ENCODE measurements around the gene NKX1-1.

NKX1-1 gene

DNA sequence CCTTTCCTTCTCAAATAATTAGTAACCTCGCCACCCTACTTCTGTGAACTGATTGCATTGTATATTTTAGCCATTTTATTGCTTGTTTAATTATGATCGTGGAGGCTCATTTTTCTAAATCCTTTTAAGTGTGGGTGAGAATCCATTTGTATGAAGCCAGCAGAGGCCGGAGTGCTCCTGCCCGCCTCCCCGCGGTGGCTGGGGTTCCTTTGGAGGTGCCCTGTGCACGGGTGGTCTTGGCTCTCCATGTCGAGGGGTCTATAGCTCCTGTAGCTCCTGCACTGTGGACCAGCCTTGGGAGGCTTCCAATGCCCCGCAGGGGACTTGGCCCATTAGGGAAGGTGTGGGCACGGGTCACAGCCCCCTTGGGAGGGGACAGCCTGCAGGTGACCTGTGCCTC, 44.2 kb downstream of the NKX1-1 start:
- H3K36me3 ChIP-seq (ENCODE audit: control insufficient read depth in 2 of 2, insufficient read depth in 2 of 2, low read length in 2 of 2) = peaks cover 7 to 12% of the 10 kb centered on the region in 2 donors
- H3K27ac ChIP-seq (ENCODE audit: low read length) = no peak overlapping the region
- H3K4me3 ChIP-seq (ENCODE audit: low read length in 2 of 2) = no peak overlapping the region
- H3K9me3 ChIP-seq (ENCODE audit: control insufficient read depth in 2 of 2, low read length in 2 of 2) = no peaks in the 10 kb centered on the region
- peaks cover 6% of the 10 kb centered on the region for H3K4me1 ChIP-seq (ENCODE audit: control insufficient read depth, insufficient read depth, low read length)
- H3K27me3 ChIP-seq (ENCODE audit: control insufficient read depth in 1 of 2, insufficient read depth in 2 of 2, low read length in 2 of 2) = no peaks in the 10 kb centered on the region
- H3K9ac ChIP-seq (ENCODE audit: low read length in 2 of 2) = no peak overlapping the region

DNA sequence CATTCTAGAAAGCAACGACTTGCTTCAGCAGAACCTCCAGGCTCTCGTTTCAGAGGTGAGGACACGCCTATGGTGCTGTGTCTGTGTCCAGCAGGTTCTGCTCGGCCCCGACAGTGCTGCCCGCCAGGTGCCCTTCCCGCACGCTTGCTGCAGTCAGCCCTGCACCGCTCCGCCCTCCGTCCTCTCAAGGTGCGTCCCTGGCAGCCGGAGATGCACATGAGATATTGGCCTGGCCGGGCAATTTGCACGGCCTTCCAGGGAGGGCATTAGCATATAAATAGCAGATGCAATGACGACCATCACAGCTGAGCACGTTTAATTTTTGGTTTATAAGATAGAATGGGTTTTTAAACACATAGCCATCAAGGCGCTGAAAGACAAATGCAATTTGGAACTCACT, 44.8 kb downstream of the NKX1-1 start:
- Histone ChIP-seq H3K4me3 (ENCODE audit: low read length in 2 of 2) (no peak overlapping the region), H3K9ac (ENCODE audit: low read length in 2 of 2) (no peak overlapping the region), H3K36me3 (ENCODE audit: control insufficient read depth in 2 of 2, insufficient read depth in 2 of 2, low read length in 2 of 2) (peaks cover 4 to 10% of the 10 kb centered on the region in 2 donors), H3K9me3 (ENCODE audit: control insufficient read depth in 2 of 2, low read length in 2 of 2) (no peaks in the 10 kb centered on the region), H3K27me3 (ENCODE audit: control insufficient read depth in 1 of 2, insufficient read depth in 2 of 2, low read length in 2 of 2) (no peaks in the 10 kb centered on the region), H3K4me1 (ENCODE audit: control insufficient read depth, insufficient read depth, low read length) (peaks cover 6% of the 10 kb centered on the region), H3K27ac (ENCODE audit: low read length) (no peak overlapping the region)

DNA sequence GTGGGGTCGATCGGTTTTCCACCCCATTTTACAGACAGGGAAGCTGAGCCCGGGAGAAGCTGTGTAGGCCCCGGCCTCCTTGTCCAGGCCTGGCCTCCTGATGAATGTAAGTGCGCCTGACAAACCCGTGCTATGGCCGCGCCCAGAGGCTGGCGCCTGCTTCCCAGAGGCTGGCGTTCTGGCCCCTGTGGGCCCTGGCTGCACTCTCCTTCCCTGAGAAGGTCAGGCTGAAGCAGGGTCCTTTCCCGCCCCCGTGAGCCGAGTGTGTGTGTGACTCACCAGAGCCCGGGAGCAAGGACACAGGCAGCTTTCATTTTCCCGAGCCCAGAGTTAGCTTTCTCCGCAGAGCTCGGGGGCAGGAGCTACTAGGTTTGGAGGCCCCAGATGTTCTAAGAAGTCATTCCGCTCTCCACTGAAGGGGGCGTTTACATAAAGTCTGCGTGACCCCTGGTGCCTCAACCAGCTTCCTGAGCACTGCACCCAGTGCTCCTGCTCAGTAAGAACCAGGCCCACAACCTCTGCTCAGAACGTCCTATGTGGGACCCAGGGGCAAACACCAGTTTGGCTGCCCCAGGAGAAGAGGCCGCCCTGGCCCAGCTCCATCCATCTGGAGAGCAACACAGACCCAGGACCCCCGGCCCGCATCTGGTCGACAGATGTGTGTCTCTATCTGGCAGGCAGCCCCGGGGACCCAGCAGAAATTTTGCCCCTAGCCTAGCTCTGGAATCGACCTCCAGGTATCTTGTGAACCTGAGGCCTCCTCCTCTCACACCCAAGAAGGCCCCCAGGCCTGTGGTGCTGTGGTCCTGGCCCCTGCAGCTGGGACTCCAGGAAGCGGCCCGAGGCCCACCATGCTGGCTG, 45.6 kb downstream of the NKX1-1 start:
- Histone ChIP-seq H3K27ac (ENCODE audit: low read length) (no peak overlapping the region), H3K9ac (ENCODE audit: low read length in 2 of 2) (no peak overlapping the region), H3K4me3 (ENCODE audit: low read length in 2 of 2) (no peak overlapping the region), H3K36me3 (ENCODE audit: control insufficient read depth in 2 of 2, insufficient read depth in 2 of 2, low read length in 2 of 2) (peaks cover 0 to 9% of the 10 kb centered on the region in 2 donors), H3K9me3 (ENCODE audit: control insufficient read depth in 2 of 2, low read length in 2 of 2) (no peaks in the 10 kb centered on the region), H3K4me1 (ENCODE audit: control insufficient read depth, insufficient read depth, low read length) (peaks cover 6% of the 10 kb centered on the region), H3K27me3 (ENCODE audit: control insufficient read depth in 1 of 2, insufficient read depth in 2 of 2, low read length in 2 of 2) (no peaks in the 10 kb centered on the region)

DNA sequence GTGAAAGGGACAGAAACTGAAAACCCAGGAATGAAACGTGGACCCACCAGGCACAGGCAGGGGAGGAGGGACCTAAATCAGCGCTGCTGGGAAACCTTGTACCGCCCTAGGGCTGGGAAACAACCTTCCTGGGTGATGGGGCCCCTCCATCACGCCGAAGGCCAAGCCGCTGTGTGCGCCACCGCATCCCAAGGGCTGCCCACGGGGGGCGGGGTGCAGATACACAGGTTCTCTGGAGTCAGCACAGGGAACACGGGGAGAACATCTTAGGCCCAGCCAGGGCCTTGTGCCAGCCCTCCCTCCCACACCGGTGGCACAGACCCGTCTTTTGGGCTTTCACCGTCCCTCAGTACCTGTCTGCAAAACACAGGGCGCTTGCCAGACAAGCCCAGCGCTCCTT, 46.3 kb downstream of the NKX1-1 start:
- H3K27me3 ChIP-seq (ENCODE audit: control insufficient read depth in 1 of 2, insufficient read depth in 2 of 2, low read length in 2 of 2) = no peaks in the 10 kb centered on the region
- H3K27ac ChIP-seq (ENCODE audit: low read length) = no peak overlapping the region
- no peak overlapping the region for H3K9ac ChIP-seq (ENCODE audit: low read length in 2 of 2)
- H3K4me3 ChIP-seq (ENCODE audit: low read length in 2 of 2) = no peak overlapping the region
- no peaks in the 10 kb centered on the region for H3K9me3 ChIP-seq (ENCODE audit: control insufficient read depth in 2 of 2, low read length in 2 of 2)
- H3K4me1 ChIP-seq (ENCODE audit: control insufficient read depth, insufficient read depth, low read length) = peaks cover 6% of the 10 kb centered on the region
- peaks cover 0 to 11% of the 10 kb centered on the region in 2 donors for H3K36me3 ChIP-seq (ENCODE audit: control insufficient read depth in 2 of 2, insufficient read depth in 2 of 2, low read length in 2 of 2)

DNA sequence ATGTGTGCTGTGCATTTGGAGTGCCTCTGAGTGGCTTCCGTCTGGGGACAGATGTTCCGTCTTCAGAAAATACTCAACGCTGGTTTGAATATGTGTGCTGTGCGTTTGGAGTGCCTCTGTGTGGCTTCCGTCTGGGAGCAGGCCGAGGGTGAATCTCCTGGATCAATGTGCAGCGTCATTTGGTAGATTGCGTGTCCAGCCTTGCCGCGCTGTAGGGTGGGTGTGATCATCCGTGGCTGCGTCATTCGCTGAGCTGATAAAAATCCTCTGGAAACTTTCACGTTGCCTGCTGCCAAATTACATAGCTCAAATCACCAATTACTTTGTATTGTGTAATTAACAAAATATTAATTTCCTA, 47.1 kb downstream of the NKX1-1 start:
- no peak overlapping the region for H3K4me3 ChIP-seq (ENCODE audit: low read length in 2 of 2)
- no peak overlapping the region for H3K9ac ChIP-seq (ENCODE audit: low read length in 2 of 2)
- no peaks in the 10 kb centered on the region for H3K27me3 ChIP-seq (ENCODE audit: control insufficient read depth in 1 of 2, insufficient read depth in 2 of 2, low read length in 2 of 2)
- H3K36me3 ChIP-seq (ENCODE audit: control insufficient read depth in 2 of 2, insufficient read depth in 2 of 2, low read length in 2 of 2) = peaks cover 0 to 12% of the 10 kb centered on the region in 2 donors
- H3K9me3 ChIP-seq (ENCODE audit: control insufficient read depth in 2 of 2, low read length in 2 of 2) = no peaks in the 10 kb centered on the region
- H3K4me1 ChIP-seq (ENCODE audit: control insufficient read depth, insufficient read depth, low read length) = peaks cover 6% of the 10 kb centered on the region
- H3K27ac ChIP-seq (ENCODE audit: low read length) = no peak overlapping the region

DNA sequence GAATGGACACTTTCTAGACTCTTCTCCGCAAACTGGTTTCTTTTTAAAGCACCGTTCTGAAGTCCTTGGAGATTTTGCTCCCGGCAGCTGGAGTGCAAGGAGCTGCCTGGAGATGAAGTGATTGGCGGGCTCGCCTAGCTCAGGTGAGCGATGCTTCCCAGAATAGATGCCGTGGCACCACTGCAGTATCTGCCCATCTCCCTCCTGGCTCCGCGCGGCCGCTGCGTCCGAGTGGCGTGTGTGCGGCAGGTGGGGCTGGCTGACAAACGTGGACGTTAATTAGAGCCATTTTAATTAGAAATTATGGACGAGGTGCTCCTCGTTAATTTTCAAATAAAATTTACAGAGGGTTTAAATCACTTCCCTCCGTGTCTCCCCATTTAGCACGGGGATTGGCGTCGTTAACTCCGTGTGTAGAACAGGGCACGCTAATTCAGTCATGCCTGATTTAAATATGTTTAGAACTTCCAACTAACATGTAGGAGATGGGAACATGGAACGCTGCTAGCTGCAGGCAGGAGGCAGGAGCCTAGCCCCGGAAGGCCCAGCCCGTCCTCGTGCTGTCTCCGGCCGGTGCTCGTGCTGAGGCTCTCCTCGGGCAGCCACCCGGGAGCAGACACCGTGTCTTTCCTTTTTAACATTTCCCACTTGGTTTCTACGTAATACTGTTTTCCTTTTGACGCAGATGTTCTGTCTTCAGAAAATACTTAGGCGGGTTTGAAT, 47.7 kb downstream of the NKX1-1 start:
- no peak overlapping the region for H3K9ac ChIP-seq (ENCODE audit: low read length in 2 of 2)
- no peak overlapping the region for H3K4me3 ChIP-seq (ENCODE audit: low read length in 2 of 2)
- H3K9me3 ChIP-seq (ENCODE audit: control insufficient read depth in 2 of 2, low read length in 2 of 2) = no peaks in the 10 kb centered on the region
- no peak overlapping the region for H3K27ac ChIP-seq (ENCODE audit: low read length)
- H3K36me3 ChIP-seq (ENCODE audit: control insufficient read depth in 2 of 2, insufficient read depth in 2 of 2, low read length in 2 of 2) = peaks cover 0 to 12% of the 10 kb centered on the region in 2 donors
- no peaks in the 10 kb centered on the region for H3K27me3 ChIP-seq (ENCODE audit: control insufficient read depth in 1 of 2, insufficient read depth in 2 of 2, low read length in 2 of 2)
- H3K4me1 ChIP-seq (ENCODE audit: control insufficient read depth, insufficient read depth, low read length) = peaks cover 6% of the 10 kb centered on the region

DNA sequence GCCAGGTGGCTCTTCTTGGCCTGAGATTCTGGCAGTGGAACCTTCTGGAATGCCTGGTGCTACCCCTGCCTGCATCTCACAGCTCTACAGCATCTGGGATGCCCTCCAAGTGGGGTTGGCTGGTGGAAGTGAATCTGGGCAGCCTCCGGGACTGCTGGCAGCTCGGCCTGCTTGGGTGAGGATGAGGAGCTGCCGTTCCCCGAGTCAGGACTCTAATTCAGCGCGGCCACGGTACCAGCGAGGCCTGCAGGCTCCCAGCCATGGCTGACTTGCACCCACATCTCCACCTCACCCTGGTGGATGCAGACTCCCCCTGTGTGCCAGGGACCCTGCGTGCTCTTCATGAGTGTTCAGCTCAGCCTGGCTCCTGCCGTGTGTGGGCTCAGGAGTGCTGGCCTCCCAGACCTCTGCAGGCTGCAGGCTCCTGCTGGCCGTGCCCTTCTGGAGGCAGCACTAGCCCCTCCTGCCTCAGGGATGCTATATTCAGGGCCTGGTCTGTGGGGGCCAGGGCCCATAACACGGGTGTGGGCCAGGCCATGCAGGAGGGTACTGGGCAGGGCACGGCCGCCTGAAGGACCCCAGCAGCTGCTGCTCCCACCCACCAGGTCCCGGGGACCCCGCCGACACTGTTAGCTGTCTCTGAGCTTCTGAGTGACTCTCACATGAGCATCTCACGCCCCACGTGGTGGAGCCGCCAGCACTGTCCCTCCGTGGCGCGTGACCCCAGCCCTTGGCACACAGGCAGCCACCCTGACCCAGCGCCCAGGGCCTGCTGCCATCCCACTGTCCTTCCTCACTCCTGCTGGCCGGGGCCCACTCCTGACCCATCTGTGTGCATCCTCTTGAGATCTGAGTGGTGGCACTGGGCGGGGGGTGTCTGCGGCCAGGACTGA, 48.6 kb downstream of the NKX1-1 start:
- Histone ChIP-seq H3K4me1 (ENCODE audit: control insufficient read depth, insufficient read depth, low read length) (peaks cover 6% of the 10 kb centered on the region), H3K27me3 (ENCODE audit: control insufficient read depth in 1 of 2, insufficient read depth in 2 of 2, low read length in 2 of 2) (no peaks in the 10 kb centered on the region), H3K27ac (ENCODE audit: low read length) (no peak overlapping the region), H3K36me3 (ENCODE audit: control insufficient read depth in 2 of 2, insufficient read depth in 2 of 2, low read length in 2 of 2) (peaks cover 0 to 16% of the 10 kb centered on the region in 2 donors), H3K9me3 (ENCODE audit: control insufficient read depth in 2 of 2, low read length in 2 of 2) (no peaks in the 10 kb centered on the region), H3K9ac (ENCODE audit: low read length in 2 of 2) (no peak overlapping the region), H3K4me3 (ENCODE audit: low read length in 2 of 2) (no peak overlapping the region)

DNA sequence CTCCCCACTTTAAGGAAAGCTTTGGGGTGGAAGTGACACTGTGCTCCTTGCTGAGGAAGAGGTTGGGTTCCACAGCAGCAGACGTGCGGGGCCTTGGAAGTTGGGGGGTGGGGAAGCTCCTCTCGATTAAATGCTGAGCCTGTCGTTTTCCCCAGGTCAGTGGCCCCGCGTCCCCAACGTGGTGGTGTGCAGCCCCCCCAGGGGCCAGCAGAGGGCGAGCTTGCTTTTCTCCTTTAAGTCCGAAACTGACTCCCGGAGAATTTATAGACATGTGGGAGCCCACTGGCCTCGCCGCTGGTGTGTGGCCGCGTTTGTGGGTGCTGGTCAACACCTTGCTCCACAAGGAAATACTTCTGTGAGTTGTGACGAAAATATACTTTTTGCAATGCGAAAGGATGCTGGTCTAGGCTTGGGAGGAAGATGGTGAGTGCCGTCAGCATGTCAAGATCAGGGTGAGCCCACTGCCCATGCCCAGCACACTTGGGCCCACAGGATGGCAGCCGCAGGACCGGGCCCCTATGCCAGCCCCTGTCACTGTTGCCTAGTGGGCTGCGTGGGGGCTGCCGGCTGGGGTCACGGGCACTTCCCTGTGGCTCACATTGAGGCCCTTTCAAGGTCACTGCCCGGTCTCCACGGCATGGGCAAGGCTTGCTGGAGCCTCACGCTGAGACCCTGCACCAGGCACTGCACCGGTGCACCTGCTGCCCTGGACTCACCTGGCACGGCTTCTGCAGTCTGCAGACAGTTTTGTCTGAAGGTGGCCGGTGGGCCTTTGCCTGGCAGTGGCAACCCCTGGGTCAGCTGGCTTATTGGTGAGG, 49.9 kb downstream of the NKX1-1 start:
- H3K27me3 ChIP-seq (ENCODE audit: control insufficient read depth in 1 of 2, insufficient read depth in 2 of 2, low read length in 2 of 2) = no peaks in the 10 kb centered on the region
- peaks cover 12% of the 10 kb centered on the region for H3K4me1 ChIP-seq (ENCODE audit: control insufficient read depth, insufficient read depth, low read length)
- peaks cover 0 to 17% of the 10 kb centered on the region in 2 donors for H3K36me3 ChIP-seq (ENCODE audit: control insufficient read depth in 2 of 2, insufficient read depth in 2 of 2, low read length in 2 of 2)
- H3K27ac ChIP-seq (ENCODE audit: low read length) = no peak overlapping the region
- no peaks in the 10 kb centered on the region for H3K9me3 ChIP-seq (ENCODE audit: control insufficient read depth in 2 of 2, low read length in 2 of 2)
- H3K9ac ChIP-seq (ENCODE audit: low read length in 2 of 2) = no peak overlapping the region
- H3K4me3 ChIP-seq (ENCODE audit: low read length in 2 of 2) = no peak overlapping the region

DNA sequence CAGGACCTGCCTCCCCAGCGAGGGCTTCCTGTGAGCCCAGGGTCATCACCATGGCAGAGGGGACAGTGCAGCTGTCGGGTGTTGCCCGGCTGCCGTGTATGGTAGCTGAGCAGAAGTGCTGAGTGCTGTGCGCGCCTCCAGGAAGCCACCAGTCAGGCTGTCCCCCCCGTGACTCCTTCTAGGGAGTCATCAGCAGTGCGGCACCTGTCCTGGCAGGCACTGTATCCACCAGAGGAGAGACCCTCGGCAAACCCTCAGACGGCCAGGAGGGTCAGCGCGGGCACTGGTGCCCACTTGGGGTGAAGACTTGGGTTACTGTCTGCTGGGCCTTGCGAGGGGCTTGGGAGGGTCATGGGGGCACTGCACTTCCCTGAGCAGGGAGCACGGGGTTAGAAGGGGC, 50.9 kb downstream of the NKX1-1 start:
- H3K4me1 ChIP-seq (ENCODE audit: control insufficient read depth, insufficient read depth, low read length) = peaks cover 12% of the 10 kb centered on the region
- H3K36me3 ChIP-seq (ENCODE audit: control insufficient read depth in 2 of 2, insufficient read depth in 2 of 2, low read length in 2 of 2) = peaks cover 0 to 18% of the 10 kb centered on the region in 2 donors
- H3K27me3 ChIP-seq (ENCODE audit: control insufficient read depth in 1 of 2, insufficient read depth in 2 of 2, low read length in 2 of 2) = no peaks in the 10 kb centered on the region

DNA sequence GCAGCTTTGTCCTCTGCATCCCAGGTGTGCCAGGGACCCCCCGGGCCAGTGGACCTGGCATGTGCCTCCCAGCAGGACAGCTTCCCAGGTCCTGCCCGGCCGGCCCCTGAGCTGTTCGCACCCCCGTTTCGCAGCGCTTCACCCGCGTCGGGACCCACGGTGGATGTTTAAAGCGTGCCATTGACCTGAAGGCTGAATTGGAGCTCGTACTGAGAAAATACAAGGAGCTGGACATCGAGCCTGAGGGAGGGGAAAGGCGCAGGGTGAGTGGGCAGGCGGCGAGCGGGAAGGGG, 51.3 kb downstream of the NKX1-1 start:
- Histone ChIP-seq H3K4me1 (ENCODE audit: control insufficient read depth, insufficient read depth, low read length) (peaks cover 12% of the 10 kb centered on the region), H3K36me3 (ENCODE audit: control insufficient read depth in 2 of 2, insufficient read depth in 2 of 2, low read length in 2 of 2) (peaks cover under 1 to 21% of the 10 kb centered on the region in 2 donors), H3K9me3 (ENCODE audit: control insufficient read depth in 2 of 2, low read length in 2 of 2) (no peaks in the 10 kb centered on the region), H3K9ac (ENCODE audit: low read length in 2 of 2) (no peak overlapping the region), H3K4me3 (ENCODE audit: low read length in 2 of 2) (no peak overlapping the region), H3K27ac (ENCODE audit: low read length) (no peak overlapping the region), H3K27me3 (ENCODE audit: control insufficient read depth in 1 of 2, insufficient read depth in 2 of 2, low read length in 2 of 2) (no peaks in the 10 kb centered on the region)

More for the DNA sequence above, 50.9 kb downstream of the NKX1-1 start:
- Histone ChIP-seq H3K4me3 (ENCODE audit: low read length in 2 of 2) (no peak overlapping the region), H3K9ac (ENCODE audit: low read length in 2 of 2) (no peak overlapping the region), H3K27ac (ENCODE audit: low read length) (no peak overlapping the region), H3K9me3 (ENCODE audit: control insufficient read depth in 2 of 2, low read length in 2 of 2) (no peaks in the 10 kb centered on the region)
